GM12891 (cell line): ENCODE data around the gene TM4SF18.

Experiments
- PAX5 ChIP-seq: IDR thresholded peaks from 2 replicates; pipeline ENCODE4 v1.6.1; 2011; ENCODE audit warnings: low read length, moderate library complexity, mild to moderate bottlenecking; ENCODE audit not compliant: insufficient read depth, severe bottlenecking
- POLR2A ChIP-seq: IDR thresholded peaks from 2 replicates; pipeline ENCODE4 v1.6.1; 2011; ENCODE audit warnings: low read depth, low read length, control low read depth
- POLR2AphosphoS5 ChIP-seq: IDR thresholded peaks from 2 replicates; pipeline ENCODE4 v1.6.1; 2011; ENCODE audit warnings: low read depth, low read length, control low read depth
- POU2F2 ChIP-seq: IDR thresholded peaks from 2 replicates; pipeline ENCODE4 v1.6.1; 2011; ENCODE audit warnings: low read depth, mild to moderate bottlenecking, control low read depth, low read length, moderate library complexity
- SPI1 ChIP-seq: IDR thresholded peaks from 2 replicates; pipeline ENCODE4 v1.6.1; 2011; ENCODE audit warnings: low read depth, low read length, control low read depth
- TAF1 ChIP-seq: IDR thresholded peaks from 2 replicates; pipeline ENCODE4 v1.6.1; 2011; ENCODE audit warnings: low read depth, low read length, control low read depth

- no peak for TF ChIP-seq SPI1
- no peak for TF ChIP-seq POLR2AphosphoS5
- no peak for TF ChIP-seq POLR2A
- TF ChIP-seq TAF1 = no peak
- no peak for TF ChIP-seq PAX5
- TF ChIP-seq POU2F2 = no peak
Observed at GRCh38 chr3:149336925-149337324, 3.5 kb upstream of the TM4SF18 start.
